NOMO-1 (cell line): ENCODE data around the gene SLC66A1.

Experiments used
- DNase-seq, 2 experiments: peaks; one replicate each; lab custom pipeline; 2025; ENCODE audit not compliant: unreplicated experiment in 2 of 2; lab: John Stamatoyannopoulos, UW

Gene SLC66A1

DNA sequence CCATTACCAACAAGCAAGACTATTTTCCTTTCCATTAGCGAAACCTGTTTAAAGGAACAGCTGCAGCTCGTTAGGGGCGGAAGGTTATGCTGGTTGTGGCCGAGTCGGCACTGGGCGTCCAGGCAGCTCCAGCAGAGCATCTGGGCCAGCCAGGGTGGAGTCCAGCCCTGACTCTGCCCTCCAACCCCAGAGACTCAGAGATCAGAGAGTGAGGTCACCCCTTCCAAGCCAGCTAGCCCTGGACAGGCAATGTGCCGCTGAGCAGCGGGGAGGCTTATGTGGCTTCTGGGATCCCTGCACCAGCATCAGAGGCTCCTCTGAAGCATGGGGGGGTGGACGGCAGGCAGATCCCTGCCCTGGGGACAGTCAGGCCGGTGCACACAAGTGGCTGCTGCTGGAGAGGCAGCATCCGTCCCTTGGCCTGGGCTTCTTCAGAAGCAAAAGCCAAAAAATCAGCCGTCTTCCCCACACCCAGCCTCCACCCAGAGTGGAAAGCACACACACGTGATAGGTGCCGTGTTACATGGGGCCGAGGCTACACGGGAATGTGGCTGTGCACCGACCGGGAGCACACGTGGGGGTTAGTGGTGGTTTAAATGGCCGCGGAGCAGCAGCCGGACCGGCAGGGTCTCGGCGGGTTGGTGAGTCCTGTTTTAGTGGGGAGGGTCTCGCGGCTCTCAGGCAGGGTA is 30.1 kb downstream of the SLC66A1 start:
- DNase-seq = no peak

DNA sequence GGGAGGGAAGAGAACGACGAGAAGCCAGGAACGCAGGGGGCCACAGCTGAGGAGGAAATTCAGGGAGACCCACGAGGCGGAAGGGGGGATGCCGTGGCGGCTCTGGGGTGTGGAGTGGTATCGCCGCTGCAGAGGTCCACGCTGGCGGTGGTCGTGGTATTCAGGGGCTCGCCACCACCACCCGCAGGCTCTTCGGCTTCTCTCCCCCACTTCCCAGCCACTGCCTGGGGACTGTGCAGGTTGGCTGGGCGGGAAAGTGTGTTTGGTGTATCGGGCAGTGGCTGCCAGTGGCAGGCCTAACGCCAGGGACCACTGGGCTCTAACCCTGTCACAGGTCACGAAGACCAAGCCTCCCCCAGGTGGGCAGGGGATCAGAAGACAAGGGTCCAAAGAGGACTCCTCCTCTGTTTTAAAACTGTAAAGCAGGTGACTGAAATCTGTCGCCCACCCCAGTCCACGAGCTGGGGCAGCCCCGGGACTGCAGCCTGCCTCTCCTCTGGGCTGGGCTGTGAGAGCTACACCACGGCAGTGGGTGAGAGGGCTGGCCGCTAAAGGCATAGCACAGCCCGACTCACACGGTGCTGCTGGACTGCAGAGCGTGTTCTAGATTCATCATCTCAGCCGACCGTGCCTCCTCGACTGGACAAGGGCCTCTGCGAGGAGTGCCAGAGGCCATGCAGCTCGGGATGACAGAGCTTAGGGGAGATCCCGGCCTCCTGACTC is 30.9 kb downstream of the SLC66A1 start:
- no peak for DNase-seq

DNA sequence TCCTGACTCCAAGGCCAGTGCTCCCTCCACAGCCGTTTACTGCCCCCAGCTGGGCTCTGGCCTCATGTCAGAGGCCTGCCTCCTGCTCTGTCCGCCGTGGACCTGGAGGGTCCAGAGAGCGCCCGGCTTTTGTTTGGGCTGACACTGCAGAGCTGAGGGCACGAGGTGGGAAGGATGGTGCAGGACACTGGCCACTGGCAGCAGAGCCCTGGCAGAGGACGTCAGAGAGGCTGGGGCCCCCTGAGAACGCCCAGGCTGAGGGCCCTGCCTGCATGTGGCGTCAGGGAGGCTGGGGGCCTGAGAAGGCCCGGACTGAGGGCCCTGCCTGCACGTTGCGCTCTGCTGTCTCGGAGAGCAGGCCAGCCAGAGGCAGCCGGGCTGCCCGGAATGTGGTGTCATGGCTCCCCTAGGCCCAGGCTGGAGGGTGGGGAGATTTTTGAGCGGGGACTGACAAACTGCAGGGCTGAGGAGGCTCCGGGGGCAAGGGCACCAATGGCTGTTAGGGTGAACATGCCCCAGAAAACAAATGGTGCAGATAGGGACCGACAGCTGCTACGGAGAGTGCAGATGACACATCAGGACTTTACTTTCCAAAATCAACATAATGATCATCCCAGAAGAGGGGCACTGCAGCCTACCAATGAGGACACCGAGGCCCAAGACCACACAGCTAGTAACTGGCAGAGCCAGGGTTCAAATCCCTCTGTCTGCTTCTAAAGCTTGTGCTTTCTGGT is 31.7 kb downstream of the SLC66A1 start:
- DNase-seq = no peak

DNA sequence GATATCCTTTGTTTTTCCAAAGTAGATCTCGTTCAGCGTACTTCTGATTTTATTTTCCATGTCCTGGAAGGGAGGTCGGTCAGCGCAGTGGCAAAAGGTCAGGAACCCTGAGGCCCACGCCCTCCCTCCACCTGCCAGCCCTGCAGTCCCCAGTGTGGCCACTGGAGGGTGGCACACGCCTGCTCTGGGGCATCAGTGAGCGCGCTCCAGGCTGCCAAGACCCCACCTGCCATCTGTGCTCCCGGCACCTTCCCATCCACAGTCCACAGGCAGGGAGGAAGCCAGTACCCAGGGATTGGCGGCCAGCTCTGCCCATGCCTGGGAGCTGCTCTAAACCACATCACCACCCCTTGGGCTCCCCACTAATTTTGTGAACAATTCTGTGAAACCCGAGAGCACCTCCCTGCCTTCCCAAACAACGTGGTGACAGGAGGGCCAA is 32.3 kb downstream of the SLC66A1 start:
- DNase-seq = no peak

DNA sequence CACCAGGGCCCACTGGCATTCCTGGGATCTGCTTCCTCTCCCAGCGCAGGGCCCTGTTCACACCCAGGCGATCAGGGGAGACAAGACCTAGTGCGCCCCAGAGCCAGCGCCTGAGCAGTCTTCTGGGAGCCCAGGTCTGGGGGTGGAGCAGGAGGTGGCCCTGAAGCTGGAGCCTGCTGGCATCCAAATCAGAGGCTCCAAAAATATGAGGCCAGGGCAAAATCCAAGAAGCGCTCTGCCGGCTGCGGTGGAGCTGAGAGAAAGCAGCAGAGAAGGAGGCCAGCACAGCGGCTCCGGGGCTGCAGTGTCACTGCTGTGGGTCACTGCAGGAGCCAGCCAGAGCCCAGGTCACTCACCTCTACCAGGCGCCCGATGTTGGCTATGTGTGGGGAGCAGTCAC is 32.7 kb downstream of the SLC66A1 start:
- DNase-seq = no peak

DNA sequence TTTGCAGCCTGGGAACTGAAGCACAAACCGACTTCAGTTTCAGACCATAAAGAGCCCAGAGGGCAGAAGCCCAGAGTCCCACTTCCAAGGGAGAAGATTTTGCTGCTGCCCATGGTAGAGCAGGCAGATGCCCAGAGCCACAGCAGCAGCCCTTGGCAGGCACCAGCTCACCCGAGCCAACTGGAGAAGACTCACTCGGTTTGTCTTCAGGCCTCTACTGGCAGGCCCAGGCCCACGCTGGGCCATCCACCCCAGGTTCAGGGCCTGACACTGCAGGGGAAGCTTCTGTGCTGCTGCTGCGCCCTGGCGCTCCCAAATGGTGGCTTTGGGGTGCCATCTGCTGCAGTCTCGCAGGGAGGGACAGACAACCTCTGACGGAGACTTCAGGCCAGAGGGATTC is 33.3 kb downstream of the SLC66A1 start:
- no peak for DNase-seq

DNA sequence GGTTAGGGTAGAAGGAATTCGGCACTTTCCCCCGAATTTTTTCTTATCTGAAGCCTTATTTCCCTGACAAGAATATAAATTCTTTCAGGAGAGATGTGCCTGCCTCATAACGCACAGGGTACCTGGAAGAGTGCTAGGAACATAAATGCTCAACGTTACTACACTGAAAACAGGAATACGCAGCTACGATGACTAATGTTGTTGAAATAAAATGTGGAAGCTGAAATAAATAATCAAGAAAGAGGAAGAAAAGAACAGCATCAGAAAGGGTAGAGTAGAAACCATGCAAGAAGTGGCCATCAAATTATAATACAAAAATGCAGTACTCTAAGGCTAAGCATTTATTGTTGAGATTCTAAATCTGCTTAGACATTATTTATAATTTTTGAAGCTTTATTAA is 33.9 kb downstream of the SLC66A1 start:
- DNase-seq = peak in 1 of 2 experiments; percentile 26

DNA sequence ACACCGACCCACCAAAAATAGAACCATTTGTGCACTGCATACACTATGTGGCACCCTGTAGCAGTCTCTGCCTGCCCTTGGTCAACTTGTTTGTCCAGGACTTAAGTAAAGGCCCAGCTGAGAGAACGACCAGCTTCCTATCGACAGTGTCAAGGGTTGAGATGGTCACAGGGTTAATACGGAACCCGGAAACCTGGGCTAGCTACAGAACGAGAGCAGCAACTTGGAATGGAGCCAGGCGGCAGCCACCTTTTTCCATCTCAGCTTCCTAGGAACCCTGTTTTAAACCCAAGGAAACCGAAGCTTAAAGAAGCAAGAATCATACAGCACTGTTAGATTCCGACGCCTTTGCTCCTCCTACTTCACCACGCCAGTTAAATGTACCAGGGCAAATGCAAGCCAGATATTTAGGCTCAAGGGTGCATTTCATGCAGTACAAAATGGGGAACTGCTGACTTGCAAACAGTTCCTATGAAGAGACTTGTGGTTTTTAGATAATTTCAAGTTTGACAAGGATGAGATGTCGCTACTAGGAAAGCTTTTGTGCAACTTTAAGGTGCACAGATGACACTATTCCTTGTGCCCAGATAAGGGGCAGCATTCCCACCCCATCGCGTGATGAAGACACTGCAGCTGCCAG is 35.5 kb downstream of the SLC66A1 start:
- DNase-seq = peak; percentile 44 to 73

DNA sequence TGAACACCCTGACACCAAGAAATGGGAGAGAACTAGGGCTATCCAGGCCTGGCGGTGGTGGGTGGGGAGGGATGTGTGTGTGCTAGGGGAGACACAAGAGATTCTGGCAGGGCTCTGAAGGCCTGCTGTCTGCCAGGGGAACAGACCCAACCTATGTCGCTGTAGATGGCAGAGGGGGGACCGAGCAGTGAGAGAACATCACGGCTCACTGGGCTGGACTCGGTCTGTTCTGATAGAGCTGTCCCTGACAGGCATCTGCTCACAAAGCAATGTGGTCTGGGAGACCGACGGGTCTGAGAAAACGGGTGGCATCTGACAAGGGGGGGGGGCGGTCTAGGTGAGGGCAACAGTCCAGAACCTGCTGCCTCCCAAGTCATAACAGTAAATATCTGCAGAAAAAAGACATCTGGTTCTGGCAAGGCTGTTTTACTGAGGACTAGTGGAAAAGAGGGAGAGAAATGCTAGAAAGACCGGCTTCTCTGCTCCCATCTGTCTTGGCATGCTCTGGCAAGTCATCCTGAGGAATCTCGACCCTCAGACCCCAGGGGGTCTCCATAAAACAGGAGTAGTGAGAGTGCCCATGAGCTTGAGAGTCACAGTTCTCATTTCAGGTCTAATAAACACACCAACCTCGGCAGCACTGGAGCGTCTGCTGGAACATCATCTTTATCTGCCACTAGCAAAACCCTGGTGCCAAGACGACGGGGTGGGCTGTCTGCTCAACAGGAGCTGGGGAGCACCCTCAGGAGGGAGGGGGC is 36.5 kb downstream of the SLC66A1 start:
- no peak for DNase-seq

DNA sequence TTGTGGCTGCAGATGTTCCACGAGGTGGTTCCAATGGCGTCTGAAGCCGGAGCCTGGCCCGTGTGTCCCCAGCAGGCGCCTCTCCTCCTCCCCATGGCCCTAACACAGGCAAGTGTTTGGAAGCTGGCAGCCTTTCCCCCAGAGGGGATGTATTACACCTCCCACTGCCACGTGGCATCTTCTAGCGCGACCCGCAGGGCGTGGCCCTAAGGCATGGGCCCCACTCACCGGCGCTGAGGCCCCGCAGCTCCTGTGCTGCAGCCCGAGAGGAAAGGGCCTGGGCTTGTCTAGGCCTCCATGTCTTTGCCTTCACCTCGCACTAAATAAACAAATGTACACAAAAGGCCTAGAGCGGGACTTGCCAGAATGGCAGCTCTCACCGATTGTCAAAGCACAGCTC is 37.9 kb downstream of the SLC66A1 start:
- no peak for DNase-seq

DNA sequence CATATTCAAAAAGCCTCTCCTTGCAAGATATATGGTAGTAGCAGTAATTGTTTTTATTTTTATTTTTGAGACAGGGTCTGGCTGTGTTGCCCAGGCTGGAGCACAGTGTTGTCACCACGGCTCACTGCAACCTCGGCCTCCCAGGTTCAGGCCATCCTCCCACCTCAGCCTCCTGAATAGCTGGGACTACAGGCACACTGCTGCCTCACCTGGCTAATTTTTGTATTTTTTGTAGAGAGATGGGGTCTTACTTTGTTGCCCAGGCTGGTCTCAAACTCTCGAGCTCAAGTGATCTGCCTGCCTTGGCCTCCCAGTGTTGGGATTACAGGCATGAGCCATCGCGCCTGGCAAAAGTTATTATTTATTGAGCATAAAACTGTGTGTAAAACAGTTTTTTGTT is 38.4 kb downstream of the SLC66A1 start:
- no peak for DNase-seq

DNA sequence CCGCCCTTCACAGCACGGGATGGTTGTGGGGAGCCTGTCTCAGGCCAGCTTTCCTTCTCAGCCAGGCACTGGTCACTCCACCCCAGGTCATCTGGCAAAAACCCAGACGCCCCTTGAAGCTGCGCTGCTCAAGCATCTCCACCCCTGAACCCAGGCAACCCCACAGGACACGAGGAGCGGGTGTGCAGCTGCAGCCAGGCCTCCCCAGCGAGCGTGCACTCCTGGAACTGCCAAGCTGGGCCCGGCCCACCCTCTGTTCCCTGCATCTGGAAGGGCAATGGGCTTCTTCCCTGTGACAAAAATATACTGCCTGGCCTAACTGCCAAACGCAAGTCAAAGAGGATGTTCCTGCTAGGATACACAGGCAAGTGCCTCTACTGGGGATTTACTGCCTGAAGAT is 39.7 kb downstream of the SLC66A1 start:
- no peak for DNase-seq

DNA sequence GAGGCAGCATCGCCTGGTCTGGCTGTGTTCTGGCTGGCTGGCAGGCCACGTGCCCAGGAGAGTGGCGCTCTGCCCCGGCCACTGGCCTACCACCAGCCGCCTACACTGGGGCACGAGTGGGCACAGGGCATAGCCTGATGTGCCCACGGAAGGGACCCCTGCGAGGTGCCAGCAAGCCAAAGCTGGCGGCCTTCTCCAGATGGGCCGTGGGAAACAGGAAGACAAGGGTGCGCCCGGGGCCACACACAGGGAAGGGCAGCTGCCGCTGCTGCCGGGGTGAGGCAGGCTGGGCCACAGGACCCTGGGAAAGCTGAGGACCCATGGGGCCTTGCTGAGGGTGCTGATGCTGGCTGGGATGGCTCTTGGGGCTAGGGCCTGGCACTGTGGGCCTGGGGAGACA is 40.7 kb downstream of the SLC66A1 start:
- no peak for DNase-seq

DNA sequence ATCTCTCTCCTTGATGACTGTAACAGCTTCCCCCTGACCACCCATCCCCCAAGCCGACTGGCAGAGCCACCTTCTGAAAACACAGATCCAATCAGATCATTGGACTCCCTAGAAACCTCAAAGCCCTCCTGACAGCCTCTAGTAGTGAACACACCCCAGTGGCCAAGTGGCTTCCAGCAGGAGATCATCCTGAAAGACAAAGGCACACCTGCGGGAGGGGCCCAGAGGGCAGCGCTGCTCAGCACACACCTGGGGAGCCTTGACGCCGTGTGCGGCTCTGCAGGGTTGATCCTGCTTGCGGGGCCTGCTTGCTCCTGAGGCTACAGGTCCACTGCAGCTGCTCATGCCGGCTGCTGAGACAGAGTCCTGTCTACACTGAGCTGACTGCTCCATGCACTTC is 41.5 kb downstream of the SLC66A1 start:
- DNase-seq = no peak

DNA sequence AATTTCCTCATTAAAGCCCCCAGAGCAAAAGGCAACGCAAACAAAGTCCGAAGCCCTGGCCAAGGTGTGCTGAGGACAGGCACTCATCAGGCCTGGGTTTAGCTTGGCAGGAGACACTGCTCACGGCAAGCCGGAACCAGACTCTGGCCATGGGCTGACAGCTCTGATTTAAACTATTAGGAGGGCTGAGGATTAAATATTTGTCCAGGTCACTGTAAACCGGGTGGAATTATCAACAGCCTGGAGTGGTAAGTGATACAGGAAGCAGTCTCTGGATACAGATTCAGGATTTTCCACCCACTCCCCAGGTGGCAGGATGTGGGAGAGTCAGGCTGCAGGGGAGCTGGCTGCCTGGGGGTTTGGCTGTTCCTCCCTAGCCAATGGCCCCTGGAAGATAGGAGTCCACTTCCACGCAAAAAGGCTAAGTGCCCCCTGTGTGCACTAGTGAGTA is 42.4 kb downstream of the SLC66A1 start:
- DNase-seq = no peak

DNA sequence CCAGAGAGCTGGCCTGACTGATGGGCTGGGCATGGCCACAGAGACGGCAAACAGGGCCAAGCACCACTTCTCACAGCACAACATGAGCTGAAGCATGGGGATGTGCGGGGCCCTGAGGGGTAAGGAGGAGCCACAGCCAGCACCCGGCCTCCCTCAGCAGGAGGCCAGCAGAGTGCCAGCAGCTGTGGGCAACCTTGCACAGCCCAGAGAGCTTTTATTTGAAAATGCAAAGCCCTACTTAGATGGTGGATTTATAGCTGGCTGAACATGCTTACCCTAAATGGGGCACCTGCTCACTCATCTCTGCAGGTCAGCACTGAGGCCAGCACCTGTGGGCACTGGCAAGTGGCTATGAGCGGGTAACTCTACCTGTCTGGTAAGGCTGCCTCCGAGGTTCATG is 44.1 kb downstream of the SLC66A1 start:
- no peak for DNase-seq

DNA sequence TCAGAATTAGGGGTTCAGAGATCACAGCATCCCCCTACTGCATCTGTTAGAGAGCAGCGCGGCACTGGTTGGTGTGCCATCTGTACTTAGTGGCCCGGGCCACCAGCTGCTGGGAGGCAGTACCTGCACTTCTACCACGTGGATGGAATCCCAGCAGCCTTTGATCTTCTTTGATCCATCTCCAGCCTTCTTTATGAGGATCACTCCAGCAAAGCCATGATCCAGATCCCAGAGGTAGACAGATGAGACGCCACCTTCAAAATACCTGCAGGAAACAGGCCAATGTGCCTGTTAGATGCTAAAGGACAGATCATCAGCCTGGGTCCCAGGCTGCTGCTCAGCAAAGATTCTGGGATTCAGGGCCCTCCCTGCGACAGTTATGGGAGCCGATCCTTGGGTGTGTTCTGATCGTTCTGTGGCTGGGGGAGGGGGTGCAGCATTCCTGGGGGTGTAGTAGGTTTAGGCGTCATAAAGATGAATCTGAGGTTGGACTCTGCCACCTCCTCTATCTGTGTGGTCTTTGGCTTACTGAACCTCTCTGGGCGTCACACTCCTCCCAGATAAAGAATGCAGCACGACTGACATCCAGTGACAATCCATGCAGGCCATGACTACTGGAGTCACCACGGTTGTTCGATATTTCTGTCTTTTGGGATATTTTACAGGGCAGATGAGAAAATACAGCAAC is 45.3 kb downstream of the SLC66A1 start:
- no peak for DNase-seq

DNA sequence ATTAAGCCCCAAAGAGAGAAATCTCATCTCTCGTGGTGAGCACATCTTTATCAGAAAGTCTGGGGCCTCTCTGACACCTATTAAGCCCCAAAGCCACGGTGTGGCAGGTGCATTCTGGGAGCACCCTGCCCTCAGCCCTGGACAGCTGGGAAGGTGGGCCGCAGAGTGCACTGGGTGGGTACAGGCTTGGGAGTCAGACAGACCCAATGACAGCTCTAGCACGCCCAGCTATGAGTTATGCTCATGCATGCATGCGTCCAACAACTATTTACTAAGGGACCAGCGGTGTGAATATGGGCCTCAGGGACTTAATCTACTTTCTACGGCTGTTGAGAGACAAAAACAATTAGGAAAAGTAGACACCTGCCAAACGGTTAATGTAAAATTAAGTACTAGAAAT is 46.6 kb downstream of the SLC66A1 start:
- DNase-seq = no peak

DNA sequence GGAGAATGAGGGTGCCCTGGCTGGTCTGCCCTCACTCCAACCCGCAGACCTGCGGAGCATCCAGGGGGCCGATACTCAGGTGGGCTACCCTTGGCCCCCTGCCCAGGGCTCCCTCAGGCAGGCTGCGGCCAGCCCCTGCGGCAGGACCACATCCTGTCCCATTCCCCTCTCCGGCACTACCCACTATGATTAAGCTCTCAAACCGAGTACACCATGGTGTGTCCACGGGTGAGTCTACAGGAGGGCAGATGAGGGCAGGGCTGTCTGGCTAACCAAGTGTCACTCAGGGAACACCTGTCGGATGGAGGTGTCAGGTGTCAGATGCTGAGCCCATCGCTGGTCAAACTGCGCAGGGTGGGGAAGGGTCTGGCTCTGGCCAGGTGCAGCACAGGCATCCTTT is 47.2 kb downstream of the SLC66A1 start:
- DNase-seq = no peak

DNA sequence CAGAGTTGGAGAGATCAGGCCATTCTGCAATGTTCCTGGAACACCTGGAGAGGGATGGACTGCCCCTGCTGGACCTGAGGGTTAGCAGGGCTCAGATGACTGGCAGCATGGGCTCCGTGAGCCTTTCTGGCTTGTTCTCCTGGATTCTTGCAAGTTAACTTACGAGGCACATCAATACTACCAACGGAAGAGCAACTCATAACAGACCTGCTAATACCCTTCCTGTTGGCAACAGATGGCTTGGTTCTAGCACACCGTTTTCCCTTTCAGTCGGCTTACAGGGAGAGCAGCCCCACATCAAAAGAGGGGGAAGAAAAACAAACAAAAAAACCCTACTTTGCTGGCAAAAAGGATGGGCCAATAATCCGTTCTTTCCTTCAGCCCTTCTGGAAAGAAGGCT is 47.9 kb downstream of the SLC66A1 start:
- no peak for DNase-seq
